Measurements from ENCODE around the gene TAS1R1. TPM values are rescaled to one million over a fixed set of nuclear protein-coding genes. Genes with fewer than 3 reads are reported as not detected.
"Not testable (repeated sequence)": the region's sequence is repeated elsewhere in the genome, so short reads cannot be mapped to it uniquely, and the experiment has no call there.

Gene TAS1R1
- total RNA-seq, 2 experiments from 2014 or later: not detected

DNA sequence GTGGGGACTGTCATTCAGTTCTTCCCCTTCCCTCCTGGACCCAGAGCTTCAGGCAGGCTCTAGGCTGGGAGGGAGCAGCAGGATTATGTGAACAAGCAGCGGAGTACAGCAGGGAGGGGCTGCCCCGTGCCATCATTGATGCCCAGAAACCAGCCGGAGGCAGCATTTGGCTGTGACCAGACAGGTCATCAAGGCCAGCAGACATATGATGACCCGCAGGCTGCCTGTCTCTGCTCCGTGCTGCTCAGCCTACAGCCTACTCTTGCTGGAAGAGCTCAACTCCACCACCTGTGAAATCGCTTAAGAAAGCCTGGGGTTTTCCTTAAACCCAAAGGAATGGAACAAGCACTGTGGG, 42.6 kb downstream of the TAS1R1 start:
- POLR2A ChIA-PET: no interaction called here
- CTCF ChIA-PET: no interaction called here

DNA sequence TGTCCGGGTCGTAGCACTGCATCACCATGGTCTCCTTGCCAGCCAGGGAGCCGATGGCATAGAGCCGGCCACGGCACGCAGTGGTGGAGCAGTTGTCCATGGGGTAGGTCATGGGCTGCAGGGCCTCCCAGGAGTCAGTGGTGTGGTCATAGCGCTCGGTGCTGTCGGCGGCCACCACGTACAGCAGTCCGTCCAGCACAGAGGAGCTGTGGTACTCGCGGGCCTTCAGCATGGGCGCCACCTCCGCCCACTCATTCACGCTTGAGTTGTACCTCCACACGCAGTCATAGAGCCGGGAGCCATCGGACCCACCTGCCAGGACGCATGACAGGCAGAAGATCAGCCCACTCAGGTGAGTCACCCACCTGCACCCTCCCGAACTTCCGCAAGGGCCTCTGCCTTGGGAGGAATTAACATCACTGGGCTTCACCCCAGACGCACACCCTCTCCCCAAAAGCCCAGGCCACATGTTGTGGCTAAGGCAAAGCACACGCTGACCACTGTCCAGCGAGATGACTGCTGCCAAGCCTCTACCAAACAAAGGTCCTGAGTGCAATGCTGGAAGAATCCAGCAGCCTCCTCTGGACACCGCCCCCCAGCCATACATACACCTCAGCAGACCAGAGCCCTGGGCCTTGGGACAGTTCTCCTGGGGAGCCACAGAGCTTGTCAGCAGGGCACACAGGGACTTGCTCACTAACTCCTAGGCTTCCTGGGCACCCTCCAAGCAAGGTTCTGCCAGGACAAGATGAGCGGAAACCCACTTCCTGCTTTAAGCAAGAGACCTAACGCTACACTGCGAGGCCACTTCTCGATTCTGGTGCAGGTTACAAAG, 44.3 kb downstream of the TAS1R1 start:
- CTCF ChIA-PET: interaction anchor here (0.8 to 1.3 kb wide), 2 partner anchors 16 to 177 kb away, joined by 3 to 5 read pairs; no protein-coding TSS in a partner anchor
- POLR2A ChIA-PET: no interaction called here

DNA sequence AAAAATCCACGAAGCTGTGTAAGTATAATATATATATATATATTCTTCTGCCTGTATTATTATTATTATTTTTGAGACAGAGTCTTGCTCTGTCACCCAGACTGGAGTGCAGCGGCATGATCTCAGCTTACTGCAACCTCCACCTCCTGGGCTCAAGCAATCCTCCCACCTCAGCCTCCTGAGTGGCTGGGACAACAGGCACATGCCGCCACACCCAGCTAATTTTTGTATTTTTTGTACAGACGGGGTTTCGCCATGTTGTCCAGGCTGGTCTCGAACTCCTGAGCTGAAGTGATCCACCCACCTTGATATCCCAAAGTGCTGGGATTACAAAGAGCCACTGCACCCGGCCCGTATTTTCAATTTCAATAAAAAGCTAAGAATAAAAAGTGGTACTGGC, 44.9 kb downstream of the TAS1R1 start:
- CTCF ChIA-PET: interaction anchor here (0.8 to 1.3 kb wide), 2 partner anchors 16 to 178 kb away, joined by 3 to 5 read pairs; no protein-coding TSS in a partner anchor
- POLR2A ChIA-PET: not testable (repeated sequence)

DNA sequence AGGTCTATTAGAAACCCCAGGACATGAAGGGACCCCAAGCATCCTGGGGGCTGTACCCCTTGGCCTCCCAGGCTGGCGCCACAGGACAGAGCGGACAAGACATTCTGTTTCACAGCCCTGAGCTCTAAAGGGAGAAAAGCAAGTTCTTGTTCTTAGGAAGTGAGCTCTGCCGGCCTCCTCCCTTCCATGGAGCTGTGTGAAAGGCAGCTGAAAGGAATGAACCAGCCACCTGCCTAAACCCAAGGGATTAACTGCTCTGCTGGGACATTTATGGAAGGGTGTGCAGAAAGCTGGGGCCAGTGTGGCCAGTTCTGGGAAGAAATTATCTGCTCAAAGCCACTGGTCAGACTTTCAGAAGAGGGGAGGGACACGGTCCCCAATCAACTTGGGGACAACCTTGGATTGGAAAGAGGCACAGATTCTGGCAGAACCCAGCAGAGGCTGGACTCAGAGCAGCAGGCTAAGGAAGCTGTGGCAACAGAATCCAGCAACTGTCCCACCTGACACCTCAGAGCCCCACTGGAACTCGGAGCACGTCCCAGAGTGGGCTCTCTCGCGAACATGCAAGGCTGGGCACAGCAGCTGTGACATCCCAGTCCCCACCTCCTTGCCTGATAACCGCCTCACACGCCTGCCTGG, 45.4 kb downstream of the TAS1R1 start:
- CTCF ChIA-PET: interaction anchor here (0.8 to 1.3 kb wide), 2 partner anchors 17 to 178 kb away, joined by 3 to 5 read pairs; no protein-coding TSS in a partner anchor

DNA sequence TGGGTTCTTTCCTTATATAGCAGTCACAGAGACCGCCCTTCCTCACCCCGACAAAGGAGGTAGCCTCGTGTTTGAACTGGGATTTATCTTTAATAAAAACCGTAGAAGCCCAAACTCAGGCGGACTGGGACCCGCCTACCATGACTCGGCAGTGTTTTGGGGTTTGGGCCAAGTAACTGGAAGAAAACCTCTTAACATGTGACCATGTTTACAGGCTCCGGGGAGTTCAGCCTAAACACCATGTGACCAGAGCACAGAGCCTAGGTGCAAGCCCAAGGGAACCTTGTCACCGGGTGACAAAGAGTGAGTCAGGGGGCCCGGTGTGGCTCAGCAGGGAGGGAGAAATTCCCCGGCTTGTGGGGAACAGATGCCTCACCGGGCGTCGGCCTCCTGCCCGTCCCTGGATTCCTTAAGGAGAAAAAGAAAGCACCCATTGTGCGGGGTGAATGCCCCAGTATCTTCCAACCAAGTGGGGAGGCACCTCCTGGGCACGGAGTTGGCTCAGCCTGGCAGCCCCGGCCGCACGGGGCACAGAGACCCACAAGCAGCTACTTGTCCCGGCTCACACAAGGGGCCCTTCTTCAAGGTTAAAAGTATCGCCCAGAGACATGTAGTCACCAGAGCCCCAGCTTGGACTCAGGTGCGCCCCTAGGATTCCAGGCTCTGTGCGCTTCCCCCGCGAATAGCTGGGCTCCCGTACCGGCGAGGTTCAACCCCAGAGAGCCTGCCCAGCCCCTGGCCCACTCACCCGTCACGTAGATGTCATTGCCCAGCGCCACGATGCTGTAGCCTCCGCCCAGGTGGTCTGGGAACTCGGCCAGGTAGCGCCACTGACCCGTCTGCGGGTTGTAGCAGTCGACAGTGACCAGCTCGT, 46.2 kb downstream of the TAS1R1 start:
- POLR2A ChIA-PET: interaction anchor here (0.7 to 3.5 kb wide), 6 partner anchors 10 to 48 kb away, joined by 3 to 20 read pairs (median 11); partner anchors contain the start of genes NOL9, PHF13, TAS1R1 and ZBTB48
- CTCF ChIA-PET: interaction anchor here (1.4 to 4.2 kb wide), 3 partner anchors 11 to 46 kb away, joined by 3 to 17 read pairs (median 10); partner anchors contain the start of genes NOL9, TAS1R1 and THAP3

More for the DNA sequence above, 45.4 kb downstream of the TAS1R1 start:
- POLR2A ChIA-PET: interaction anchor here (2.7 kb wide), 1 partner anchor 20 kb away, joined by 15 read pairs; the partner anchor contains the start of gene ZBTB48

DNA sequence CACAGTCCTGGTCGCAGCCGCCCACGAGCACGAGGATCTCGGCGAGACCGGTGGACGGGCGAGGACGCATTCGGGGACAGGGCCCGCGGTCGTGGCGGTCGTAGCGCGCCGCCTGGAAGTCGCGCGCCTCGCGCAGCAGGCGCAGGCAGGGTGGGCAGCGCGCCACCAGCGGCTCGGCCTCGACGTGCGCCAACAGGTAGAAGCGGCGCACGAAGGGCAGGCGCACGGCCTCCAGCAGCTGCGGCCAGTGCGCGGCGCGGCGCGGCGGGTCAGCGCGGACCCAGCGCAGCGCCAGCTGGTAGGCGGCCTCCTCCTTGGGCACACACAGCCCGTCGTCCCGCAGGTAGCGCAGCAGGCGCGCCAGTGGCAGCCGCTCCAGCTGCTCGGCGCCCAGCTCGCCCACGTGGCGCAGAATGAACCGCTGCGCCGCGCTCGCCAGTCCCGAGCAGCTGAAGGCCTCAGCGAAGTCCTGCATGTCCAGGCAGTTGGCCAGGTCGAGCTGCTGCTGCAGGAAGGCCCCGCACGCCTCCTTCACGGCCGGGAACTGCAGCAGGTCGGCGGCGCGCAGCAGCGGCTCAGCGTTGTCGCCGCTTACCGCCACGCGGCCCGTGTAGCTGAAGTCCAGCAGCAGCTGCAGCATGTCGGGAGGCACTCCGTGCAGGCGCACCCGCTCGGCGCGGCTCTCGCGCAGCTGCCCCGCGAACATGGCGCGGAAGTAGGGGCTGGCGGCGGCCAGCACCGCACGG, 47.0 kb downstream of the TAS1R1 start:
- CTCF ChIA-PET: interaction anchor here (0.7 to 4.2 kb wide), 5 partner anchors 10 to 67 kb away, joined by 3 to 17 read pairs (median 4); partner anchors contain the start of genes NOL9, TAS1R1, THAP3 and ZBTB48
- POLR2A ChIA-PET: interaction anchor here (0.7 to 3.5 kb wide), 6 partner anchors 10 to 48 kb away, joined by 3 to 20 read pairs (median 11); partner anchors contain the start of genes NOL9, PHF13, TAS1R1 and ZBTB48

DNA sequence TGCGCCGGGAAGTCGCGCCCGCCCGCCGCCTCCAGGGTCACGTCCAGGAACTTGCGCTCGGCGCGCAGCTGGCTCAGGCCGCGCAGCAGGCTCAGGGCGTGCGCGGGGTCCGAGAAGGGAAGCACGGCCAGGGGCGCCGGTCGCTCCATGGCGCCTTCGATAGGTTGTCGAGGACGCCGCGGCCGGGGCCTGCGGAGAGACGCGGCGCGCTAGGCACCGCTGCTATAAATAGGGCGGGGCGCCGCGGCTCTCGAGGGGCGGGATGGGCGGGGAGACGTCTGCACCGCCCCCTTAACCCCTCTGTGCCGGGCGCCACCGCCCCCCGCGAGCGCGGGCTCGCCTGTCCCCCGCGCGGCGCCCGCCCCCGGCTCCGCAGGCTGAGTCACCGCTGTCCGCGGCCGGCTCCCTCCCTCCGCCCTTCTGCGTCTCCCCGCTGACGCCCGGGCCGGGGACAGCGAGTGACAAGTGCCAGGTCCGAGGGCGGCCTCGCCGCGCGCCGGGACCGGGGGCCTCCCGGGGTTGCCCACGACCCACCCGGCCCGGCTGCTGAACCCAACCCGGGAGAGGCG, 47.6 kb downstream of the TAS1R1 start, which contains the start of gene KLHL21:
TSS of gene KLHL21 (minus strand) at position 201 of the 569 bp plus-strand sequence. CDS start at position 149, 52 bp downstream.
- ChIA-PET POLR2A (interaction anchor here (0.5 to 3.5 kb wide), 12 partner anchors 9 to 139 kb away, joined by 3 to 20 read pairs (median 4); partner anchors contain the start of genes DNAJC11, NOL9, PHF13 and TAS1R1), CTCF (interaction anchor here (0.7 to 4.2 kb wide), 5 partner anchors 9 to 66 kb away, joined by 3 to 17 read pairs (median 4); partner anchors contain the start of genes NOL9, TAS1R1, THAP3 and ZBTB48)

DNA sequence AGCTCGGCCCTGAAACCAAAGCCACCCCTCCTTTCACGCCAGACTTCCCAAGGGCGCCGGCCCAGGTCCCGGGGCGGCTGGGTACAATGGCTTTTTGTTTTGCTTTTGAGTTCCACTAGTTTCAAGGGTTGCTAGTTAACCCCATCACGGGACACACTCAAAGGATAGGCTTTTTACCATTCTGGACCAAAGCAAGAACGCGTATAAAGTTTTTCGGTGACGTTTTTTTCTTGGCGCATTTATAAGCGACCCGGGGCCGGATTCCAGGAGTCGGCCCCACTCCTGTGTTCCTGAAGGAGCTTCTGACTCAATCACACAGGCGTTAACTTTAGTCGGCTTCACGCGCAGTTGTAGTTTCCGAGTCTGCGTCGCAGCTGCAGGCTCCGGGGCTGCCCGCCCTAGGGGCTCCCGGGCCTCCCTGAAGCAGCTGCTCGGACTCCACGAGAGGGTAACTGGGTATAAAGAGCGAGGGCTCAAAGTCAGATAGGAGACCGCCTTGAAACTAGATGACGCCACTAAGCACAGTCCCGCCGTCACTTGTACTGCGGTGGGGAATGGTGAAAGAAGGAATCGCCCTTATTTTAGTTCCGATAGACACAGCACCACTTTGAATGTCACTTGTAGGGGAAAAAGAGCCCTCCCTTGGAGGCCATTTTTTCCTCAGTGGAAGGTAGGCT, 48.3 kb downstream of the TAS1R1 start:
- POLR2A ChIA-PET: interaction anchor here (0.5 to 3.5 kb wide), 9 partner anchors 9 to 138 kb away, joined by 3 to 20 read pairs (median 4); partner anchors contain the start of genes DNAJC11, NOL9, PHF13 and TAS1R1

DNA sequence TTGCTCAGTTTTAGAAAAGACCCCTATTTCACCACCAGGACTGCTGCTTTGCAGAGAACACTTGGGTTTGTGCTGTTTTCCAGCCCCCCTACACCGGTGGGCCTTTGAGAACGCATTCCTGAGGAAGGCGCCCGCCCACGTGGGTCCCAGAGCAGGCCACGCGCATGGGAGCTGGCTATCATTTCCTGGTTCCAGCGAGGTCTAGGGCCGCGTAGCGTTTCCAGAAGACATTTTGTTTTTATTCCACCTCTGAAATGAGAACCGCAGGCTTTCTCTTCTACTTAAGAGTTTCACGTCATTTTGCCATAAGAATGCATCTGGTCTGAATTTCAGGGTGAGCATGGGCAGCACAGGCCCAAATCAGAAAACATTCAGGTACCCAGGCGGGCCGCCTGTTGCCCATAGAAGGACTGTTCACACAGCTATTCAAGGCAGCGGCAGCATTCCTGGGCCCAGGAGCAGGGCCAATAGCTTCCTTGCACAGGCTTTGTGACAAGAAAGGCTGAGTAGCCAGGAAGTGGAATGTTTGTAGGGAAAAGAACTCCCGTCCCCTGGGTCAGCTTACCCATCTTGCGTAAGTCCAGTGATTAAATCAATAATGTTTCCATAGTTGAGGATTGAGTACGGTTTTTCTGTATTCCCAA, 48.9 kb downstream of the TAS1R1 start:
- ChIA-PET CTCF (interaction anchor here (1.1 to 4.2 kb wide), 3 partner anchors 12 to 49 kb away, joined by 4 to 17 read pairs (median 4); partner anchors contain the start of genes NOL9 and TAS1R1), POLR2A (interaction anchor here (0.9 to 3.5 kb wide), 7 partner anchors 8 to 98 kb away, joined by 3 to 20 read pairs (median 4); partner anchors contain the start of genes DNAJC11, NOL9, PHF13 and TAS1R1)

More for the DNA sequence above, 48.3 kb downstream of the TAS1R1 start:
- CTCF ChIA-PET: interaction anchor here (1.1 to 4.2 kb wide), 5 partner anchors 9 to 49 kb away, joined by 4 to 17 read pairs (median 4); partner anchors contain the start of genes NOL9, TAS1R1 and ZBTB48

DNA sequence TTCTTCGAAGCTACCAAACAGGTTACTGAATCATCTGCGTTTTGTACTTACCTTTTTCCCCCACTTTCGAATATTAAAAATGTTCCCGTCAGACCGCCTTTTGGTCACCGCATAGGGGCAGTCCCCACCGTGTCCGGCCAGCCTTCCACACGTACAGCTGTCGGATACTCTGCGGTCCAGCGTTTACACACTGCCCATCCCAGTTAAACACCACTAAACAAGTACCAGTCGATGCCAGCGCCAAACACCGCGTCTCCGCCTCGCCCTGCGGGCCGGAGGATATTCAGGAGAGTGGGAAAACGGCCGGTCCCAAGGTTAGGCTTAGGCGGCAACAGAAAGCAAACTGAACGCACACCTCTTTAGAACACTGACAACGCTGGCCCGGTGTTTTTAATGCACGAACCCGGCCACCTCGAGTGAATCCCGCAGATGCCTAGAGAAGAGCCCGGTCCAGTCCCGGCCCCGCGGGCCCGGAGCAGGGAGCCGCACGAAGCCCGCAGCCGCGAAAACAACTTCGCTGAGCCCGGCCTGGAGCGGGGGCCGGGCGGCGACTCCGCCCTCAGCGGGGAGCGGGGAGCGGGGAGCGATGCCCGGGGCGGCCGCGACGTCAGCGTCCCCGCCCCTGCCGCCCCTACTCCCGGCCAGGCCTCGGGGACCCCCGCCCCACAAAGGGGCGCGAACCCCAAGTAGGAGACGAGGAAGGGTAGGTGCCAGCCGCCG, 57.7 kb downstream of the TAS1R1 start:
- POLR2A ChIA-PET: interaction anchor here (1.6 to 2.1 kb wide), 3 partner anchors 9 to 12 kb away, joined by 7 to 8 read pairs (median 7); partner anchors contain the start of gene KLHL21
- CTCF ChIA-PET: interaction anchor here (1.5 kb wide), 1 partner anchor 10 kb away, joined by 10 read pairs; the partner anchor contains the start of gene KLHL21

DNA sequence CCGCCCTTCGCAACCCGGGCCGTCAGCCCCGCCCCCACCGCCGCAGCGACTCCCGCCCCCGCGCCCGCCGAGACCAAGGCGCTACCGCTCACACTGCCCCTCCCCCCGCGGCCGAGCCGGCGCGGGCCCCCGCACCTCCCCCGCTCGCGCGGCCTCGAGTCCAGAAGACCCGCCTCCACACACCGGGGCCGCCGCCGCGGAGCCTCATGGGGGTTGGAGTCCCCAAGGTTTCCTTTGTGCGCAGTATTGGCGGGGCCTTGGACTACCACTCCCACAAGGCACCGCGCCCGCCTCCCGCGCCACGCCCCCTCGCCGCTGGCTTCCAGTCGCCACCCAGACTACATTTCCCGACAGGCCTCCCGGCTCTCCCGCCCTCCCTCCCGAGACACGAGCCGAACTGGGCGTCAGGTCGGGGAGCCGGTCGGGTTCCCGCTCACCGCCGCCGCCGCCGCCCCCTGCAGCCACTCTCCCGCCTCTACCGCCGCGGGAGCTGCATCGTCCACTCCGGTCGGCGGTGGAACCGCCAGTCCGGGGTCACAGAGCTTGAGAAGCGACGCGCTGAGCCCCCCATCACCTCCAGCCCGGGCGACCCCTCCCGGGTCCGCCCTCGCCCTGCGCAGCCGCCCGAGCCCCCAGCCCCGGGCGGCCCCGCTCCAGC, 58.4 kb downstream of the TAS1R1 start, which contains the start of gene PHF13:
TSS of gene PHF13 (plus strand) at position 371 of the 658 bp plus-strand sequence. CDS start 336 bp downstream, outside the sequence.
- POLR2A ChIA-PET: interaction anchor here (0.7 to 1.1 kb wide), 2 partner anchors 11 to 59 kb away, joined by 3 to 20 read pairs; partner anchors contain the start of genes KLHL21 and NOL9
- CTCF ChIA-PET: no interaction called here

DNA sequence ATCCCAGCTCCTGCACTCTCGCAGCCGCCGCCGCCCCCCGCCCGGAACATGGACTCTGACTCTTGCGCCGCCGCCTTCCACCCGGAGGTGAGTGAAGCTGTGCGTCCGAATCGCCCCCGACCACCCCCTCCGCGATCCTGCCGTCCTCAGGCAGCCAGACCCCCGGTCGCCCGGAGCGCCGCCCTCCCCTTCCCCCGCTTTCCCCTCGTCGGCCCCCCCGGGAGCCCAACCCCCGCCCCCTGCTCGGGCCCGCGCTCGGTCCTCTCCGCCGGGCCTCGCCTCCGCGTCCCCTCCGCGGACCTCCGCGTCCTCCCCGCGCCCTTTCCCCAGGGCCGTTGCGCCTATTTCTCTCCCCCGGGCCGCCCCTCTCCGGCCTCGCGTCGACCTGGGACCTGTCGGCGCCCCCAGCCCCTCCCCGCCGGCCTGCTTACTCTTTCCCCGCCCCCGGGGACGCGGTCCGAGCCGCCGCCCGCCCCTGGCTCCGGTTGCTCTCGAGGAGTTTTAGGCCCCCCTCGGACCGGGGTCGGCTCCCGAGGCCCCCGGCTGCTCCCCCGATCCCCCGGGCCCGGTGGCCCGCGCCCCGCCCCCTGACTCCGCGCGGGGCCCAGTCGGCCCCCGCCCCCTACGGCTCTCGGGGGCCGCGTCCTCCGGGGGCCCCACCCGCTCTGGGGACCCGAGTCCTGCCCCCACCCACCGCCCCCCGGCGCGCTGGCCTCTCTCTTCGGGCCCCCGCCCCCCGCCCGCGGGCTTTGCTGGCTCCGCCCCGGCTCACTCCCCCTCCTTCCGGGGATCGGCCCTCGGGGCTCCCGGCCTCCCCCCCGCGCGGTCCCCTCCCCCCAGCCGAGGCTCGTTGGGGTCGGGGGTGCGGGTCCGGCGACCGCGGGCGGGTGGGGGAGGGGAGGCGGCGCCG, 59.2 kb downstream of the TAS1R1 start:
- POLR2A ChIA-PET: interaction anchor here (0.7 to 1.1 kb wide), 2 partner anchors 12 to 60 kb away, joined by 3 to 20 read pairs; partner anchors contain the start of genes KLHL21 and NOL9
- CTCF ChIA-PET: no interaction called here

Data from activated CD8-positive, alpha-beta memory T cell treated with anti-CD3 and anti-CD28 coated beads for 36 hours (primary cell).